Calu3 (cell line): Measurements from ENCODE around the gene ONECUT2. TPM values are rescaled to one million over a fixed set of nuclear protein-coding genes. Genes with fewer than 3 reads are reported as not detected.

Experiments used
- BruUV-seq: library from RNA; stranded (reverse); fragments of 400-500 nt; replicated peaks from 2 replicates; lab custom pipeline; 2021; lab: Mats Ljungman, UMichigan
- CTCF ChIA-PET: fragments of 300-600 bp; sonication (Branson Sonifier 250); formaldehyde crosslinking; loops from one replicate; lab custom pipeline; 2022; ENCODE audit warnings: antibody characterized with exemption; lab: Charles Lee
- DNase-seq: peaks from one replicate; pipeline ENCODE4 v3.0.0; 2022
- H3K27ac Mint-ChIP-seq: one replicate; pipeline ENCODE4 v1.8.0; 2022; ENCODE audit warnings: mixed read lengths; ENCODE audit not compliant: unreplicated experiment
- H3K27me3 Mint-ChIP-seq: one replicate; pipeline ENCODE4 v1.8.0; 2022; ENCODE audit warnings: mixed read lengths; ENCODE audit not compliant: unreplicated experiment
- H3K36me3 Mint-ChIP-seq: one replicate; pipeline ENCODE4 v1.8.0; 2022; ENCODE audit warnings: mild to moderate bottlenecking, moderate library complexity, mixed read lengths; ENCODE audit not compliant: insufficient read depth, unreplicated experiment
- H3K4me1 Mint-ChIP-seq: one replicate; pipeline ENCODE4 v1.8.0; 2022; ENCODE audit warnings: mild to moderate bottlenecking, low read depth, mixed read lengths; ENCODE audit not compliant: unreplicated experiment
- H3K4me3 Mint-ChIP-seq: one replicate; pipeline ENCODE4 v1.8.0; 2022; ENCODE audit warnings: mild to moderate bottlenecking, low read depth, moderate library complexity, mixed read lengths; ENCODE audit not compliant: unreplicated experiment
- H3K9me3 Mint-ChIP-seq: one replicate; pipeline ENCODE4 v1.8.0; 2022; ENCODE audit warnings: low read depth, mixed read lengths; ENCODE audit not compliant: unreplicated experiment
- intact Hi-C: fragments of 100-400 bp; cut with micrococcal nuclease; formaldehyde crosslinking; loops from one replicate; pipeline ENCODE4 v1.10.0; 2022; ENCODE audit not compliant: unreplicated experiment
- total RNA-seq: library from RNA; stranded (reverse); gene quantifications from 2 replicates; pipeline ENCODE4 v1.2.3, GENCODE V29; 2022
- TF ChIP-seq, protein P1 (sequence below): fragments of 200-600 bp; IDR thresholded peaks from one replicate; pipeline ENCODE4 v1.8.0; 2022; ENCODE audit warnings: antibody characterized with exemption; ENCODE audit not compliant: unreplicated experiment

Gene ONECUT2
- total RNA-seq, 1 experiment from 2014 or later = 182 TPM

DNA sequence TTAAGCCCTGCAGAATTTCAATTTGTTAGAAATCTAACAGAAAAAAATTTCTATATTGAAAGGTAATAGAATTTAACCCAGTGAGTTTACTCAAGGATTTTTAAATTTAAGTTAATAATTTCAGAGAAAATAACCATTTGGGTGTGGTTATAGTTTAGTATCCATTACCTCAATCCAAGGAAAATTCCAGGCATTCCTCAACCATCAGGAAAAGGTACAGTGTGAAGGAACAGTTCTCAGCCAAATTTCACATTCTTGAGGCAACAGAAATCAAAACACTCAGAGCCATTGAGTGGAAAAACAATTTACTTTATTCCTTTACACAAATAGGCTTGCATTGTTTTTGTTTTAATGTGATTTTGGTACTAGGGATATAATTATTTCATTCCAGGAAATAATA, 45.6 kb downstream of the ONECUT2 start:
- TF ChIP-seq, protein P1, sequence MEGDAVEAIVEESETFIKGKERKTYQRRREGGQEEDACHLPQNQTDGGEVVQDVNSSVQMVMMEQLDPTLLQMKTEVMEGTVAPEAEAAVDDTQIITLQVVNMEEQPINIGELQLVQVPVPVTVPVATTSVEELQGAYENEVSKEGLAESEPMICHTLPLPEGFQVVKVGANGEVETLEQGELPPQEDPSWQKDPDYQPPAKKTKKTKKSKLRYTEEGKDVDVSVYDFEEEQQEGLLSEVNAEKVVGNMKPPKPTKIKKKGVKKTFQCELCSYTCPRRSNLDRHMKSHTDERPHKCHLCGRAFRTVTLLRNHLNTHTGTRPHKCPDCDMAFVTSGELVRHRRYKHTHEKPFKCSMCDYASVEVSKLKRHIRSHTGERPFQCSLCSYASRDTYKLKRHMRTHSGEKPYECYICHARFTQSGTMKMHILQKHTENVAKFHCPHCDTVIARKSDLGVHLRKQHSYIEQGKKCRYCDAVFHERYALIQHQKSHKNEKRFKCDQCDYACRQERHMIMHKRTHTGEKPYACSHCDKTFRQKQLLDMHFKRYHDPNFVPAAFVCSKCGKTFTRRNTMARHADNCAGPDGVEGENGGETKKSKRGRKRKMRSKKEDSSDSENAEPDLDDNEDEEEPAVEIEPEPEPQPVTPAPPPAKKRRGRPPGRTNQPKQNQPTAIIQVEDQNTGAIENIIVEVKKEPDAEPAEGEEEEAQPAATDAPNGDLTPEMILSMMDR = no peak
- Mint-ChIP-seq H3K36me3 (peaks cover 89% of the 10 kb centered on the region), H3K4me1 (peaks cover 9% of the 10 kb centered on the region), H3K9me3 (no peaks in the 10 kb centered on the region), H3K27me3 (no peaks in the 10 kb centered on the region), H3K4me3 (no peak overlapping the region), H3K27ac (no peak overlapping the region)
- CTCF ChIA-PET = no interaction called here
- intact Hi-C loops = no loop called here
- no TSS peak for BruUV-seq
- DNase-seq = no peak

- no peak overlapping the region for H3K4me3 Mint-ChIP-seq
- BruUV-seq = no TSS peak
- H3K27ac Mint-ChIP-seq = no peak overlapping the region
- TF ChIP-seq, protein P1 = no peak
- CTCF ChIA-PET = interaction anchor here (0.6 kb wide), 1 partner anchor 67 kb away, joined by 11 read pairs; no protein-coding TSS in a partner anchor
- intact Hi-C loops = no loop called here
- DNase-seq = no peak
- no peaks in the 10 kb centered on the region for H3K4me1 Mint-ChIP-seq
- no peaks in the 10 kb centered on the region for H3K27me3 Mint-ChIP-seq
- peaks cover 18% of the 10 kb centered on the region for H3K36me3 Mint-ChIP-seq
- no peaks in the 10 kb centered on the region for H3K9me3 Mint-ChIP-seq
Measured at GRCh38 chr18:57497372-57498294, 62.5 kb downstream of the ONECUT2 start.

DNA sequence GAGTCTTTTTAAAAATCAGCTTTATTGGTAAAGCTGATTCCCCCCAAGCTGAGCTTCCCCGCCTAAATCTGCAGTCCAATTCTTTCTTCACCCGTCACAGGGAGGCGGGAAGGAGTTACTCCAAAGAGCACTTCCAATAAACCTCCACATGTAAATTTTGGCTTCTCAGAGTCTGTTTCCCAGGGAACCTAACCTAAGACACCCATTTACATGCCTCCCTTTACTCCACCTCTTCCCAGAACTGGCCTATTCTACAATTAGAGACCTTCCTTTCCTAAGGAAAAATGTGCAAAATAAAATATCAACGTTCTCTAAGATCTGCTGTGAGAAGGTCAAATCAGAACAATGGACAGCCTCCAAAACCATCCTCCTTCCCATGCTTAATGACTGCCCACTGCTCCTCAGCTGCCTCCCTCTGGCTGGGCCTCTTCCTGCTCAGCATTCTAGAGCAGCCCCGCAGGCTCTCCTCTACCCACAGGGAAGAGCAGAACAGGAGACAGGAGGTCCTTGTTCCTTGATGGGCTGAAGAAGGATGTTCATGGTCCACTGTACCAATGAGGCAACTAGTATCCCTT, 63.6 kb downstream of the ONECUT2 start:
- Mint-ChIP-seq H3K27ac (no peak overlapping the region), H3K27me3 (no peaks in the 10 kb centered on the region), H3K9me3 (no peaks in the 10 kb centered on the region), H3K4me1 (no peaks in the 10 kb centered on the region), H3K4me3 (no peak overlapping the region), H3K36me3 (peaks cover 7% of the 10 kb centered on the region)
- BruUV-seq = no TSS peak
- TF ChIP-seq, protein P1 = no peak
- CTCF ChIA-PET = no interaction called here
- intact Hi-C loops = no loop called here
- no peak for DNase-seq

GRCh38 chr18:57502624-57503023, 67.5 kb downstream of the ONECUT2 start:
- no peaks in the 10 kb centered on the region for H3K36me3 Mint-ChIP-seq
- H3K27ac Mint-ChIP-seq = no peak overlapping the region
- no peaks in the 10 kb centered on the region for H3K4me1 Mint-ChIP-seq
- H3K4me3 Mint-ChIP-seq = no peak overlapping the region
- intact Hi-C loops = no loop called here
- CTCF ChIA-PET = no interaction called here
- no peaks in the 10 kb centered on the region for H3K9me3 Mint-ChIP-seq
- no TSS peak for BruUV-seq
- DNase-seq = no peak
- TF ChIP-seq, protein P1 = no peak
- H3K27me3 Mint-ChIP-seq = no peaks in the 10 kb centered on the region
